Astrocyte (in vitro differentiated cells and primary cell): ENCODE measurements around the gene NCBP3.

Experiments
- EZH2 ChIP-seq: IDR thresholded peaks from 2 replicates; pipeline ENCODE4 v1.6.1; 2012; ENCODE audit warnings: mild to moderate bottlenecking, low read length, inconsistent platforms; ENCODE audit not compliant: insufficient read depth
- TF ChIP-seq, protein P1 (sequence below): IDR thresholded peaks from 2 replicates; pipeline ENCODE4 v1.5.1; 2011; ENCODE audit warnings: low read depth, mild to moderate bottlenecking, inconsistent platforms, low read length, moderate library complexity; ENCODE audit not compliant: insufficient read depth

GRCh38 chr17:3817851-3818605 is 28.0 kb downstream of the NCBP3 start:
- TF ChIP-seq EZH2: no peak
- TF ChIP-seq, protein P1, sequence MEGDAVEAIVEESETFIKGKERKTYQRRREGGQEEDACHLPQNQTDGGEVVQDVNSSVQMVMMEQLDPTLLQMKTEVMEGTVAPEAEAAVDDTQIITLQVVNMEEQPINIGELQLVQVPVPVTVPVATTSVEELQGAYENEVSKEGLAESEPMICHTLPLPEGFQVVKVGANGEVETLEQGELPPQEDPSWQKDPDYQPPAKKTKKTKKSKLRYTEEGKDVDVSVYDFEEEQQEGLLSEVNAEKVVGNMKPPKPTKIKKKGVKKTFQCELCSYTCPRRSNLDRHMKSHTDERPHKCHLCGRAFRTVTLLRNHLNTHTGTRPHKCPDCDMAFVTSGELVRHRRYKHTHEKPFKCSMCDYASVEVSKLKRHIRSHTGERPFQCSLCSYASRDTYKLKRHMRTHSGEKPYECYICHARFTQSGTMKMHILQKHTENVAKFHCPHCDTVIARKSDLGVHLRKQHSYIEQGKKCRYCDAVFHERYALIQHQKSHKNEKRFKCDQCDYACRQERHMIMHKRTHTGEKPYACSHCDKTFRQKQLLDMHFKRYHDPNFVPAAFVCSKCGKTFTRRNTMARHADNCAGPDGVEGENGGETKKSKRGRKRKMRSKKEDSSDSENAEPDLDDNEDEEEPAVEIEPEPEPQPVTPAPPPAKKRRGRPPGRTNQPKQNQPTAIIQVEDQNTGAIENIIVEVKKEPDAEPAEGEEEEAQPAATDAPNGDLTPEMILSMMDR: no peak
